ENCODE measurements around the gene U2AF2. TPM values are rescaled to one million over a fixed set of nuclear protein-coding genes. Genes with fewer than 3 reads are reported as not detected.
A peak's percentile ranks its signal among the peaks of the same experiment; 100 is the strongest.

Gene U2AF2
- total RNA-seq, 2 experiments from 2014 or later: 204 to 213 TPM

- no peaks in the 10 kb centered on the region for H3K4me1 Mint-ChIP-seq
- H3K4me3 Mint-ChIP-seq: no peak overlapping the region
- DNase-seq: no peak
- H3K27ac Mint-ChIP-seq: no peak overlapping the region
- ChIA-PET POLR2A (no interaction called here), CTCF (no interaction called here)
- H3K27me3 Mint-ChIP-seq: no peaks in the 10 kb centered on the region
- H3K36me3 Mint-ChIP-seq (ENCODE audit: low read depth): peaks cover 27% of the 10 kb centered on the region
- H3K9me3 Mint-ChIP-seq: no peaks in the 10 kb centered on the region
Observed at GRCh38 chr19:55694656-55695491, 40.0 kb downstream of the U2AF2 start.

DNA sequence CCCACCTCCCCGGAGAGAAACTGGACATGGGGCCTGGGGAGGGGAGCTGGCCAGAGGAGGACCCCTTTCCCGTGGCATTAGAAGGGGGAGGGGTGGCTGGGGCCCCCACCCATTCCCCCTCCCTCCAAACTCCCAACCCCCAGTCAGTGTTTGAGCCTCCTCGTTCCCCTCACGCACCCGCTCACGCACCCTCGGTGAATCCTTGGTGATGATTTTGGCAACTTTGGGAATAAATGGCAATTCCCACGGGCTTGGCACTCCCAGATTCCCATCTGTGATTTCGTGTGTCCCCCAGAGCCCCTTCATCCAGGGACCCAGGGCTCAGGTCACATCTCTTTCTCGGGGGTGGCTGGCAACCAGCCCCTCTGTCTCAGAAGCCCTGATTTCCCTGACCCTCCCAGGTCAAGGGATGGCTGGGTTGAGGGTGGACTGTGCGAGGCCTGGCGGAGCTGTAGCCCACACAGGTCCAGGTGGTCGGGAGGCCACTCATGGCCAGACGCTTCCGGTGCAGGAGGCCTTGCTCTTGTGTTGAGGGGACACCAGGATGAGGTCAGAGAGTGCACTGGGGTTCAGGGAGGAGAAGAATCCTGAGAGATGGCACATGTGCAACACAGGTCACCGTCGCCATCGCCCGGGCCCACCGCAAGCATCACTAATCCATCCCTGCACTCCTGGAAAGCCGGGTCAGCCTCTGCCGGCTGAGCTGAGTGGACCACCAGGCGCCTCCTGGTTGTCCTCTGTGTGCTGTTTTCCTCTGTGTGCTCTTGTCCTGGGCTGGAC lies 40.9 kb downstream of the U2AF2 start:
- Mint-ChIP-seq H3K36me3 (ENCODE audit: low read depth) (peaks cover 32% of the 10 kb centered on the region), H3K27me3 (no peaks in the 10 kb centered on the region), H3K9me3 (no peaks in the 10 kb centered on the region), H3K4me1 (no peaks in the 10 kb centered on the region), H3K4me3 (no peak overlapping the region), H3K27ac (no peak overlapping the region)
- no peak for DNase-seq
- POLR2A ChIA-PET: no interaction called here
- CTCF ChIA-PET: no interaction called here

DNA sequence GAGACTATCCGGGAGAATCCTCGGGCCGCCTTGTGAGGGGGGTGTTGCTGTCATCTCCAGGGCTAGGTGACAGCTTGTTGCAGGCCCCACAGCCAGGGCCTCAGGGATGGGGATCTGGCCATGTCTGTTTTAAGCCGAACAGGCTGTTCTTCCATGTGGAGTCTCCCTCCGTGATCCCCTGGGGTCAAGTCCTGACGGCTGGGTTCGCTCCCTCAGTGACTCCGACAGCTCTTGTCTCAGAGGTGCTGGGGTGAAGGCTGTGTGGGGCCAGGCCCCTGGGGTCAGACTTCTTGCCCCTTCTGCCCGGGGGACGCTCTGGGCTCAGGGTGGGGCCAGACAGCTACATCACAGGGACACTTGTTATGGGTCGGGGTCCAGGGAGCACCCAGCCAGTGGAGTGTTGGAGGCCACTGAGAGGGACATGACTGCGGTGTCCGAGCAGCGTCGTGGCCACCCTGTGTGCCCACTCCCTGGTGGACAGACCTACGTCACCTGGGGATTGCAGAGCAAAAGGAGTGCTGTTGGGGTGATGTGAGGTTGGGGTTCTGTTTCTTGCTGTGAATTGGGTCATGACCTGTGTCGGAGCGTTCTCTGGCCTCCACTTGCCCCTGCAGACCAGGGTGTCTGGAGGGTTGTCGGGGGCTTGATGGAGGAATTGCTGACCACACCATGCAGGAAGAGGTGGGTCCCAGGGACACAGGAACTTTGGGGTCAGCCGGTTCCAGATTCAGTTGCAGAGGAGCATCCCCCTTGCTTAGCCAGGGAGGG lies 41.6 kb downstream of the U2AF2 start:
- Mint-ChIP-seq H3K4me1 (no peaks in the 10 kb centered on the region), H3K4me3 (no peak overlapping the region), H3K27me3 (no peaks in the 10 kb centered on the region), H3K27ac (no peak overlapping the region), H3K9me3 (no peaks in the 10 kb centered on the region), H3K36me3 (ENCODE audit: low read depth) (peaks cover 34% of the 10 kb centered on the region)
- CTCF ChIA-PET: no interaction called here
- no peak for DNase-seq
- POLR2A ChIA-PET: no interaction called here

DNA sequence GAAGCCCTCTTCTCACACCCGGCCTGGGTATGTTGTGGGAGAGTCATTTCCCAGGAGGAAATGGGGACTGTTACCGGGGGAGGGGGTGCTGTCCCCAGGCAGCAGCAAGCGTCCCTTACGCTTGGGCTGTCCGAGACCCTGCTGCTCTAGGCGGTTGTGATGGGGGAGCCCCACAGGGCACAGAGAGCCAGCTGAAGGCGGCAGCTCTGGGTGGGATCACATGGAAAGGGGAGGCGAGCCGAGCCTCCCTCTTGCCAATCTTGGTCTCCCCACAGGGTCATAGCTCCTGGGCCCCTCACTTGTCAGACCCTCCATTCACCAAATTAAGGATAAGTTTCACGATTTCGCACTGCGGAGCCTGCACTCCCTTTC lies 42.2 kb downstream of the U2AF2 start:
- DNase-seq: no peak
- POLR2A ChIA-PET: no interaction called here
- no peak overlapping the region for H3K27ac Mint-ChIP-seq
- CTCF ChIA-PET: no interaction called here
- H3K36me3 Mint-ChIP-seq (ENCODE audit: low read depth): peaks cover 36% of the 10 kb centered on the region
- no peaks in the 10 kb centered on the region for H3K4me1 Mint-ChIP-seq
- no peaks in the 10 kb centered on the region for H3K9me3 Mint-ChIP-seq
- no peaks in the 10 kb centered on the region for H3K27me3 Mint-ChIP-seq
- no peak overlapping the region for H3K4me3 Mint-ChIP-seq

DNA sequence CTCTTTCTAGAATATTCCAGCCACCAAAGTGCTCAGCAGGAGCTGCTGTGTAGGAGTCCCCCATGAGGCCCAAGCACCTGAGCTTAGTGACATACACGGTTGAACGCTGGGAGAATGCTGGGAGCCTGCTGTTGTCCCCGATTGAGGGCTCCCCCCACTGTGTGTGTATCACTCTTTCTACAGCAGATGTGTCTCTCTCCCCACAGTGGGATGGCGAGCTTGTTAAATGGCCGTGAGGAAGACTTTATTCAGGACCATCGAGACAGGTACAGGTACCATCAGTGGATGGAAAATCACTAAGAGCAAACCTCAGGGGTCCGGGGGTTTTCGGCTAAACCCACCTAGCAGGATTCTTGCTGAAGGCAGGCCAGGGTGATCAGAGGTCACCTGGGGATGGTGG lies 42.9 kb downstream of the U2AF2 start:
- ChIA-PET POLR2A (no interaction called here), CTCF (interaction anchor here (0.6 kb wide), 1 partner anchor 697 kb away, joined by 3 read pairs; no protein-coding TSS in a partner anchor)
- no peak overlapping the region for H3K27ac Mint-ChIP-seq
- no peak for DNase-seq
- H3K4me3 Mint-ChIP-seq: no peak overlapping the region
- peaks cover 40% of the 10 kb centered on the region for H3K36me3 Mint-ChIP-seq (ENCODE audit: low read depth)
- no peaks in the 10 kb centered on the region for H3K27me3 Mint-ChIP-seq
- H3K9me3 Mint-ChIP-seq: no peaks in the 10 kb centered on the region
- no peaks in the 10 kb centered on the region for H3K4me1 Mint-ChIP-seq

DNA sequence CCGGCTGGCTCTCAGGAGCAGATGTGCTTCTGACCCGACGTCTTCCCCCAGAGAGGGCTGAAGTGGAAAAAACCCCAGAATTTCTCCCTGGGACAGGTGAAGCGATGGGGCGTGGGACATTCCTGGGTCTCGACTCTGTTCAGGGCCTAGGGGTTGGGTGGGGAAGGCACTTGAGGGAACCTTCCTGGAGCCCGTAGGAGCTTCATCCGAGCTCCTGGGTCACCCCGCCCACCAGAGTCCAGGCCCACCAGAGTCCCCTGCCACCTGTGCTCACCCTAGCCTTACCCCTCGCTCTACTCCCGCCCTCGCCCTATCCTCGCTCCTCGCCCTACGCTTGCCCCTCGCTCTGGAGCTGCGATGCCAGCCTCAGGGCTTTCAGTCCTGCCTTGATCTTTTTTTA lies 43.4 kb downstream of the U2AF2 start:
- no peak overlapping the region for H3K4me3 Mint-ChIP-seq
- H3K4me1 Mint-ChIP-seq: no peaks in the 10 kb centered on the region
- H3K27ac Mint-ChIP-seq: no peak overlapping the region
- H3K9me3 Mint-ChIP-seq: no peaks in the 10 kb centered on the region
- peaks cover 43% of the 10 kb centered on the region for H3K36me3 Mint-ChIP-seq (ENCODE audit: low read depth)
- no peak for DNase-seq
- ChIA-PET CTCF (interaction anchor here (0.6 kb wide), 1 partner anchor 696 kb away, joined by 3 read pairs; no protein-coding TSS in a partner anchor), POLR2A (no interaction called here)
- H3K27me3 Mint-ChIP-seq: no peaks in the 10 kb centered on the region

DNA sequence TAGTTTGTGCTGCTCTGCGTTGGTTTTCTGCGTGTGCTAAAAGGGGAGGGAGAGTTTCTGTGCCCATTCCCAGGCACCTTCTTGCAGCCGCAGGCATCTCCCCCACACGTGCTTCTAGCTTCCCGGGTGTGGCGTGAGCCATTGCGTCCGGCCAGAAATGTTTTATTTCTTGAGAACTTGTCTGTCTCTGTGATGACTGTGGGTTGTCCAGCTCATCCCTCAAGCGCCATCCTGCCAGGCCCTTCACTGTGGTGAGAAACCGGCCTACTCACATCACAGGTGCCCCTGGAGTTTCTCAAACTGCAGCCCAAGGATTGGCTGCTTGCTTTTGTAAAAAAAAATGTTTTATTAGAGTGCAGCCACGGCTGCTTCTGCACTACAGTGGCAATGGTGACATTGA lies 44.4 kb downstream of the U2AF2 start:
- CTCF ChIA-PET: no interaction called here
- no peaks in the 10 kb centered on the region for H3K27me3 Mint-ChIP-seq
- H3K4me3 Mint-ChIP-seq: no peak overlapping the region

DNA sequence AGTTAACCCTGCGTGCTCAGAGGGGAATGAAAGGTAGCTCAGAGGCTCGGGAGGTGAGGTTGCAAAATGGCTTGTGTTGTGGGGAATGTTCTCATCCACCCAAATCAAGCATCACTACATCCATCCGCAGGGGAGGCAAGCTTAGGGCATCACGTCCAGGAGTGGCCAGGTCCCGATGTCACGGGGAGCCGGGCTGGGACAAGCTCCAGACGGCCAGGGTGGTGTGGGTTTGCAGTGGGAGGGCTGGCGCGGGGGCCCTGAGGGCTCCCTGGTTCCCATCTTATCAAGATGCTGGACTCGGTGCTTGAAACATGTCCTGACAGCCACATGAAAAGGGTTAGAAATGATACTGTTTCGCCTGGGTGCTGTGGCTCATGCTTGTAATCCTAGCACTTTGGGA lies 46.0 kb downstream of the U2AF2 start:
- CTCF ChIA-PET: no interaction called here
- no peaks in the 10 kb centered on the region for H3K27me3 Mint-ChIP-seq
- POLR2A ChIA-PET: no interaction called here

More for the DNA sequence above, 44.4 kb downstream of the U2AF2 start:
- Mint-ChIP-seq H3K27ac (no peak overlapping the region), H3K4me1 (peaks cover 2% of the 10 kb centered on the region), H3K36me3 (ENCODE audit: low read depth) (peaks cover 42% of the 10 kb centered on the region), H3K9me3 (no peaks in the 10 kb centered on the region)
- no peak for DNase-seq
- POLR2A ChIA-PET: no interaction called here

DNA sequence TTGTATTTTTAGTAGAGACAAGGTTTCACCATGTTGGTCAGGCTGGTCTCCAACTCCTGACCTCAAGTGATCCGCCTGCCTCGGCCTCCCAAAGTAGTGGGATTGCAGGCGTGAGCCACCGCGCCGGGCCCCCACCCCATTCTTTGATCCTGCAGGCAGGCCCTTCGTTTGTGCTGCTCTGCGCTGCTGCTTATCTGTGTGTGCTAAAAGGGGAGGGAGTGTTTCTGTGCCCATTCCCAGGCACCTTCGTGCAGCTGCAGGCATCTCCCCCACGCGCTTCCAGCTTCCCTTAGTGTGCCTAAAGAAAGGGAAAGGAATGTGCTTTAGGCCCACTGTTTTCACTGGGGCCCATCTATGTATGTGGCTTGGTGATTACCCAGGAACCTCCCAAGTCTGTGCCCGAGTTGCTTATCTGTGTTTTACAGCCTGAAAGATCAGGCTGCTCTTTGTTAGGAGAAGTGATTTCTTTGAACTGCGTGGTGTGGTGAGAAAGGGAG lies 47.3 kb downstream of the U2AF2 start:
- H3K36me3 Mint-ChIP-seq (ENCODE audit: low read depth): peaks cover 43% of the 10 kb centered on the region
- H3K4me1 Mint-ChIP-seq: peaks cover 2% of the 10 kb centered on the region
- no peak for DNase-seq
- no peaks in the 10 kb centered on the region for H3K27me3 Mint-ChIP-seq
- POLR2A ChIA-PET: no interaction called here
- no peak overlapping the region for H3K27ac Mint-ChIP-seq
- H3K9me3 Mint-ChIP-seq: no peaks in the 10 kb centered on the region
- no peak overlapping the region for H3K4me3 Mint-ChIP-seq
- CTCF ChIA-PET: interaction anchor here (1.0 to 2.4 kb wide), 2 partner anchors 9 to 21 kb away, joined by 3 to 8 read pairs; no protein-coding TSS in a partner anchor

More for the DNA sequence above, 46.0 kb downstream of the U2AF2 start:
- Mint-ChIP-seq H3K27ac (no peak overlapping the region), H3K4me1 (peaks cover 2% of the 10 kb centered on the region), H3K9me3 (no peaks in the 10 kb centered on the region), H3K36me3 (ENCODE audit: low read depth) (peaks cover 47% of the 10 kb centered on the region), H3K4me3 (no peak overlapping the region)
- no peak for DNase-seq

GRCh38 chr19:55703790-55704215 lies 49.0 kb downstream of the U2AF2 start:
- Mint-ChIP-seq H3K27me3 (peaks cover 2% of the 10 kb centered on the region), H3K4me3 (no peak overlapping the region), H3K9me3 (no peaks in the 10 kb centered on the region), H3K27ac (no peak overlapping the region), H3K4me1 (peaks cover 2% of the 10 kb centered on the region), H3K36me3 (ENCODE audit: low read depth) (peaks cover 33% of the 10 kb centered on the region)
- ChIA-PET CTCF (interaction anchor here (0.7 to 2.4 kb wide), 2 partner anchors 10 to 22 kb away, joined by 3 to 8 read pairs; no protein-coding TSS in a partner anchor), POLR2A (no interaction called here)
- peak; percentile 35 for DNase-seq

GRCh38 chr19:55704494-55705245 lies 49.8 kb downstream of the U2AF2 start:
- DNase-seq: no peak
- Mint-ChIP-seq H3K27ac (no peak overlapping the region), H3K4me1 (peaks cover 2% of the 10 kb centered on the region), H3K4me3 (no peak overlapping the region), H3K9me3 (no peaks in the 10 kb centered on the region), H3K36me3 (ENCODE audit: low read depth) (peaks cover 33% of the 10 kb centered on the region), H3K27me3 (peaks cover 6% of the 10 kb centered on the region)
- POLR2A ChIA-PET: no interaction called here
- CTCF ChIA-PET: interaction anchor here (2.4 kb wide), 1 partner anchor 23 kb away, joined by 8 read pairs; no protein-coding TSS in a partner anchor

- peaks cover 2% of the 10 kb centered on the region for H3K4me1 Mint-ChIP-seq
- ChIA-PET CTCF (interaction anchor here (0.7 kb wide), 1 partner anchor 1934 kb away, joined by 3 read pairs; no protein-coding TSS in a partner anchor), POLR2A (no interaction called here)
- H3K36me3 Mint-ChIP-seq (ENCODE audit: low read depth): peaks cover 28% of the 10 kb centered on the region
- no peaks in the 10 kb centered on the region for H3K9me3 Mint-ChIP-seq
- peaks cover 6% of the 10 kb centered on the region for H3K27me3 Mint-ChIP-seq
- H3K27ac Mint-ChIP-seq: no peak overlapping the region
- DNase-seq: no peak
- no peak overlapping the region for H3K4me3 Mint-ChIP-seq
Observed at GRCh38 chr19:55705972-55706371, 51.1 kb downstream of the U2AF2 start.

Data from activated CD4-positive, alpha-beta memory T cell treated with anti-CD3 and anti-CD28 coated beads, Interleukin-2, amount 10 ng/mL, durations not matched to agents 7 days and 5 days (primary cell).